Neural progenitor cell (in vitro differentiated cells): ENCODE measurements around the gene SIGLEC6. TPM values are rescaled to one million over a fixed set of nuclear protein-coding genes. Genes with fewer than 3 reads are reported as not detected.

ENCODE experiments used
- DNase-seq: peaks from one replicate; pipeline ENCODE4 v3.0.0-alpha.2; 2016; ENCODE audit warnings: low spot score
- H2AFZ ChIP-seq: fragments of 200-600 bp; sonication (generic); replicated peaks from 2 replicates; pipeline ENCODE4 v1.6.1; 2016; ENCODE audit warnings: antibody characterized with exemption
- H3F3A ChIP-seq: fragments of 200-600 bp; sonication (generic); 2 replicates; pipeline ENCODE4 v1.6.1; 2016; ENCODE audit warnings: antibody characterized with exemption, low read depth
- H3K27ac ChIP-seq: fragments of 200-600 bp; sonication (generic); 2 replicates; pipeline ENCODE4 v1.5.1; 2016; ENCODE audit warnings: mild to moderate bottlenecking
- H3K27me3 ChIP-seq: fragments of 200-600 bp; sonication (generic); 2 replicates; pipeline ENCODE4 v1.6.1; 2016; ENCODE audit warnings: mild to moderate bottlenecking, moderate library complexity
- H3K36me3 ChIP-seq: fragments of 200-600 bp; sonication (generic); 2 replicates; pipeline ENCODE4 v1.5.1; 2016
- H3K4me1 ChIP-seq: fragments of 200-600 bp; sonication (generic); 2 replicates; pipeline ENCODE4 v1.6.1; 2016; ENCODE audit warnings: mixed run types
- H3K4me2 ChIP-seq: fragments of 200-600 bp; sonication (generic); 2 replicates; pipeline ENCODE4 v1.6.1; 2016
- H3K4me3 ChIP-seq: fragments of 200-600 bp; sonication (generic); 2 replicates; pipeline ENCODE4 v1.5.1; 2016
- H3K79me2 ChIP-seq: fragments of 200-600 bp; sonication (generic); 2 replicates; pipeline ENCODE4 v1.6.1; 2016; ENCODE audit warnings: low read depth
- H3K9ac ChIP-seq: fragments of 200-600 bp; sonication (generic); 2 replicates; pipeline ENCODE4 v1.6.1; 2016
- H3K9me3 ChIP-seq: fragments of 200-600 bp; sonication (generic); 2 replicates; pipeline ENCODE4 v1.5.1; 2016; ENCODE audit warnings: low read depth
- H4K20me1 ChIP-seq: fragments of 200-600 bp; sonication (generic); 2 replicates; pipeline ENCODE4 v1.6.1; 2016; ENCODE audit warnings: low read depth
- H3K27ac Mint-ChIP-seq: 3 replicates; pipeline ENCODE4 v1.8.0; 2021; ENCODE audit warnings: mixed read lengths
- H3K27me3 Mint-ChIP-seq: 2 replicates; pipeline ENCODE4 v1.8.0; 2022; ENCODE audit warnings: low read depth, mild to moderate bottlenecking, inconsistent platforms, moderate library complexity, mixed read lengths; ENCODE audit not compliant: insufficient read depth
- H3K36me3 Mint-ChIP-seq: 3 replicates; pipeline ENCODE4 v1.8.0; 2021; ENCODE audit warnings: mixed read lengths
- H3K4me1 Mint-ChIP-seq: 3 replicates; pipeline ENCODE4 v1.8.0; 2021; ENCODE audit warnings: mixed read lengths
- H3K4me3 Mint-ChIP-seq: 3 replicates; pipeline ENCODE4 v1.8.0; 2021; ENCODE audit warnings: mild to moderate bottlenecking, moderate library complexity, mixed read lengths
- H3K9me3 Mint-ChIP-seq: 3 replicates; pipeline ENCODE4 v1.8.0; 2020; ENCODE audit warnings: mixed read lengths
- EZH2 ChIP-seq: fragments of 200-600 bp; sonication (generic); IDR thresholded peaks from 2 replicates; pipeline ENCODE4 v1.6.1; 2017; ENCODE audit warnings: antibody characterized with exemption, mild to moderate bottlenecking, moderate library complexity
- EZH2phosphoT487 ChIP-seq: fragments of 200-600 bp; sonication (generic); IDR thresholded peaks from 2 replicates; pipeline ENCODE4 v1.6.1; 2017; ENCODE audit warnings: antibody characterized with exemption
- total RNA-seq: library from RNA; depleted of rRNA; stranded (reverse); fragments of >200 nt; gene quantifications from 2 replicates; pipeline ENCODE4 v1.2.3, GENCODE V29; 2015; ENCODE audit warnings: low replicate concordance
- TF ChIP-seq, protein P1 (sequence below): fragments of 200-600 bp; sonication (generic); IDR thresholded peaks from 2 replicates; pipeline ENCODE4 v1.5.1; 2017; ENCODE audit warnings: antibody characterized with exemption, mild to moderate bottlenecking

The SIGLEC6 gene
- total RNA-seq, 1 donor from 2014 or later, result not detected

- Histone ChIP-seq H4K20me1 (no peaks in the 10 kb centered on the region), H2AFZ (no peak overlapping the region), H3K79me2 (no peaks in the 10 kb centered on the region), H3F3A (no peaks in the 10 kb centered on the region), H3K9ac (no peak overlapping the region), H3K36me3 (no peaks in the 10 kb centered on the region), H3K4me1 (no peaks in the 10 kb centered on the region), H3K27ac (no peak overlapping the region), H3K27me3 (no peaks in the 10 kb centered on the region), H3K9me3 (peaks cover 9% of the 10 kb centered on the region), H3K4me2 (no peak overlapping the region), H3K4me3 (no peak overlapping the region)
- Mint-ChIP-seq H3K4me1 (no peaks in the 10 kb centered on the region), H3K4me3 (no peak overlapping the region), H3K27me3 (peaks cover 8% of the 10 kb centered on the region), H3K27ac (no peak overlapping the region), H3K36me3 (no peaks in the 10 kb centered on the region), H3K9me3 (no peaks in the 10 kb centered on the region)
- no peak for TF ChIP-seq EZH2phosphoT487
- TF ChIP-seq, protein P1, sequence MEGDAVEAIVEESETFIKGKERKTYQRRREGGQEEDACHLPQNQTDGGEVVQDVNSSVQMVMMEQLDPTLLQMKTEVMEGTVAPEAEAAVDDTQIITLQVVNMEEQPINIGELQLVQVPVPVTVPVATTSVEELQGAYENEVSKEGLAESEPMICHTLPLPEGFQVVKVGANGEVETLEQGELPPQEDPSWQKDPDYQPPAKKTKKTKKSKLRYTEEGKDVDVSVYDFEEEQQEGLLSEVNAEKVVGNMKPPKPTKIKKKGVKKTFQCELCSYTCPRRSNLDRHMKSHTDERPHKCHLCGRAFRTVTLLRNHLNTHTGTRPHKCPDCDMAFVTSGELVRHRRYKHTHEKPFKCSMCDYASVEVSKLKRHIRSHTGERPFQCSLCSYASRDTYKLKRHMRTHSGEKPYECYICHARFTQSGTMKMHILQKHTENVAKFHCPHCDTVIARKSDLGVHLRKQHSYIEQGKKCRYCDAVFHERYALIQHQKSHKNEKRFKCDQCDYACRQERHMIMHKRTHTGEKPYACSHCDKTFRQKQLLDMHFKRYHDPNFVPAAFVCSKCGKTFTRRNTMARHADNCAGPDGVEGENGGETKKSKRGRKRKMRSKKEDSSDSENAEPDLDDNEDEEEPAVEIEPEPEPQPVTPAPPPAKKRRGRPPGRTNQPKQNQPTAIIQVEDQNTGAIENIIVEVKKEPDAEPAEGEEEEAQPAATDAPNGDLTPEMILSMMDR, result no peak
- TF ChIP-seq EZH2, result no peak
- DNase-seq, result no peak
Measured at GRCh38 chr19:51530616-51531015, 854 bp downstream of the SIGLEC6 start.

DNA sequence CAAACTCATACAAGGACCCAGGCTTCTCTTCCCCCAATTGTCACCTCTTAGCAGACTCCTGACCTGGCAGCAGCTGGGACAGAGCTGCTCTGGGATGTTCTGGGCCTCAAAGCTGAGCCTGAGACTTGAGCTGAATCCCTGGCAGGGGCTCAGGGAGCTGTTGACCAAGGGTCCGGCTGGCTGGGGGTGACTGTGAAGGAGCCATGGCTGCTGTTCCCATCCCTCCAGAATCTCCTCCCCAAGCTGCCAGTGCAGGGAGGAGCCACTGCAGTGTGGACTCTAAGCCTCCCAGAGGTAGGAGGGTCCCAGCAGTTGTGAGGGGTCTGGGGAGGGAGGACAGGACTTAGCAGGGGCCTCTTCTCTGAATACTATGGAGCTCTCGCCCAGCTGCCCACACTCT is 2.2 kb downstream of the SIGLEC6 start:
- Mint-ChIP-seq H3K27me3 (peaks cover 8% of the 10 kb centered on the region), H3K27ac (no peak overlapping the region), H3K4me3 (no peak overlapping the region), H3K4me1 (no peaks in the 10 kb centered on the region), H3K9me3 (no peaks in the 10 kb centered on the region), H3K36me3 (no peaks in the 10 kb centered on the region)
- TF ChIP-seq, protein P1, result no peak
- no peak for TF ChIP-seq EZH2
- no peak for TF ChIP-seq EZH2phosphoT487
- no peak overlapping the region for H2AFZ ChIP-seq
- H3K27me3 ChIP-seq, result no peaks in the 10 kb centered on the region
- no peaks in the 10 kb centered on the region for H4K20me1 ChIP-seq
- H3F3A ChIP-seq, result no peaks in the 10 kb centered on the region
- H3K4me2 ChIP-seq, result no peak overlapping the region
- H3K27ac ChIP-seq, result no peak overlapping the region
- H3K9me3 ChIP-seq, result peaks cover 2% of the 10 kb centered on the region
- no peaks in the 10 kb centered on the region for H3K36me3 ChIP-seq
- DNase-seq, result no peak
- H3K79me2 ChIP-seq, result no peaks in the 10 kb centered on the region
- no peaks in the 10 kb centered on the region for H3K4me1 ChIP-seq
- H3K9ac ChIP-seq, result no peak overlapping the region
- no peak overlapping the region for H3K4me3 ChIP-seq

DNA sequence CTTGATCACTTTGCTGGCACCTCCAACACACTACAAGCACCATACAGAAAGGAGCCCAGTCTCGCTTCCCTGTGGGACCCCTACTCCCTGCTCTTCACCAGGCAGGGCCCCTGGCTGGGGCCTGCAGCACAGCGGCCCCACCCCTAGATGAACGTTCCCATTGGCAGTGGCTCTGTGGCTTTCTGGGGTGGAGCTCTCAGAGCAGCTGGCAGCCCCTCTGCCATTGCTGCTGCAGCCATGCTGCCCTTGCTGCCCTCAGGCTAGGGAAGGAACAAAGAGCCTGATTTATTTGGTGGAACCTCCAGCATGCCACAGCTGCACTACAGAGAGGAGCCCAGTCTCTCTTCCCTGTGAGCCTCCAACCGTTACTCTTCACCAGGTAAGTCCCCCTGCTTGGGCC is 5.8 kb downstream of the SIGLEC6 start:
- Mint-ChIP-seq H3K9me3 (no peaks in the 10 kb centered on the region), H3K27ac (no peak overlapping the region), H3K4me3 (no peak overlapping the region), H3K4me1 (no peaks in the 10 kb centered on the region), H3K36me3 (no peaks in the 10 kb centered on the region), H3K27me3 (peaks cover 6% of the 10 kb centered on the region)
- no peak overlapping the region for H3K9ac ChIP-seq
- H3K4me2 ChIP-seq, result no peak overlapping the region
- no peak overlapping the region for H3K27ac ChIP-seq
- H3F3A ChIP-seq, result no peaks in the 10 kb centered on the region
- no peaks in the 10 kb centered on the region for H3K79me2 ChIP-seq
- H4K20me1 ChIP-seq, result no peaks in the 10 kb centered on the region
- H3K4me1 ChIP-seq, result no peaks in the 10 kb centered on the region
- no peak for DNase-seq
- no peak overlapping the region for H3K4me3 ChIP-seq
- H3K9me3 ChIP-seq, result no peaks in the 10 kb centered on the region
- H3K36me3 ChIP-seq, result no peaks in the 10 kb centered on the region
- TF ChIP-seq, protein P1, result no peak
- TF ChIP-seq EZH2phosphoT487 (no peak), EZH2 (no peak)
- H2AFZ ChIP-seq, result no peak overlapping the region
- H3K27me3 ChIP-seq, result no peaks in the 10 kb centered on the region
